Stromal cell of bone marrow (primary cell): ENCODE data around the gene IL15.
"Not testable (repeated sequence)": the region's sequence is repeated elsewhere in the genome, so short reads cannot be mapped to it uniquely, and the experiment has no call there.

Experiments used
- DNase-seq: peaks from one replicate; pipeline ENCODE4 v3.0.0-alpha.2; 2012; ENCODE audit warnings: low read depth

IL15 gene, protein sequence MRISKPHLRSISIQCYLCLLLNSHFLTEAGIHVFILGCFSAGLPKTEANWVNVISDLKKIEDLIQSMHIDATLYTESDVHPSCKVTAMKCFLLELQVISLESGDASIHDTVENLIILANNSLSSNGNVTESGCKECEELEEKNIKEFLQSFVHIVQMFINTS

DNA sequence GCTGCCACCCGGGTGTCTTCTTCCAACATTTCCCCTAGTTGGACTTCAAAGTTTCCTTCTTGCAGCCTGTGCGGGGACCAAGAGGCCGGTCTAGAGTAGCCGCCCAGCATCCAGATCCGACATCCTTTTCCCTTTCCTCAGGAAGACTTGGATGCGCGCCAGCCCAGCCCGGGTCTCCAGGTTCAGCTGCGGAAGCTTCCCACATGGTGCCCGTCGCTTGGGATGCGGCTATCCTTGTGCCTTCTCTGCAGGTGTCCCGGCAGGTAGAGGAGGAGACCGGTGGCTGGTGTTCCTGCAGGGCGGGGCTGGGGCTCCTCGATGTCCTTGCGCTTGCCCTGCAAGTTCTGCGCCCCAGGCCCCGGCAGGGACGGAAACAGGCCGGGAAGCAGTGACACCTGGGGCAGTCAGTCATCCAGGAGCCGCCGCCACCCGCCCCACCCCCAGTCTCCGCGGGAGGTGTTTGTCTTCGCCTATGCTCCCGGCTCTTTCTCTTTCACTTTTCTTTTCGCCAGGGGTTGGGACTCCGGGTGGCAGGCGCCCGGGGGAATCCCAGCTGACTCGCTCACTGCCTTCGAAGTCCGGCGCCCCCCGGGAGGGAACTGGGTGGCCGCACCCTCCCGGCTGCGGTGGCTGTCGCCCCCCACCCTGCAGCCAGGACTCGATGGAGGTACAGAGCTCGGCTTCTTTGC, at the start of gene IL15:
Gene IL15, plus strand, starts transcription at position 502 of the 689 bp plus-strand sequence. CDS start 82,882 bp downstream, outside the sequence.
- DNase-seq, result no peak

DNA sequence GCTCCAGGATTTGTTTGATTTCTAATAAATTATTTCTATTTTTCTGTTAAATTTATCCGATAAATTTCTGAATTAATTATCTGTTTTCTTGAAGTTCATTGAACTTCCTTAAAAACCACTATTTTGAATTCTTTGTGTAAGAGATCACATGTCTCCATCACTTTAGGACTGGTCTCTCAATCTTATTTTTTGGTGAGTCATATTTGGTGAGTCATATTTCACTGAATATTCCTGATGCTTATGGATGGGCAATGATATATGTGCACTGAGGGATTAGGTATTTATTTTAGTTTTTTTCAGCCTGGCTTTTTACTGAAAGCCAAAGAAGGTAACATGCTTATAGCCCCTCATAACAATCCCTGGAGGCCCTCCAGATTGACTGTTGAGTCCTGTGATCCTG, 48.5 kb upstream of the IL15 start:
- peak; percentile 9 for DNase-seq

DNA sequence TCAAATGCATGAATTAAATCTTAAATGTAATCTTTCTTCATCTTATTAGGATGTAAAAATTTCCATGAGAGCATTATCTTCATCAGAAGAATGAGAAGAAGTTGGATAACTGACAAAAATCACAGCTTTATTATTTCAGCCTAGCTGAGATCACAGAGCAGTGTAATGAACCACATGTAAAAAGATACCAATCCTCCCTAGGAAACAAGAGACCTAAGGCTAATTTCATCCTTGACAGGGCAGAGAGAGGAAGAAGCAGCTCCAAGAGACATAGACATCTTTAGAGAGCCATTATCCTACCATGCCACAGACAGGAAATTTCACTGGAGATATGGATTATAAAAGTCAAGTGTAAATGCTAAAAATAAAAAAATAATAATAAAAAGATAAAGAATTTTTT, 40.9 kb upstream of the IL15 start:
- DNase-seq, result no peak

DNA sequence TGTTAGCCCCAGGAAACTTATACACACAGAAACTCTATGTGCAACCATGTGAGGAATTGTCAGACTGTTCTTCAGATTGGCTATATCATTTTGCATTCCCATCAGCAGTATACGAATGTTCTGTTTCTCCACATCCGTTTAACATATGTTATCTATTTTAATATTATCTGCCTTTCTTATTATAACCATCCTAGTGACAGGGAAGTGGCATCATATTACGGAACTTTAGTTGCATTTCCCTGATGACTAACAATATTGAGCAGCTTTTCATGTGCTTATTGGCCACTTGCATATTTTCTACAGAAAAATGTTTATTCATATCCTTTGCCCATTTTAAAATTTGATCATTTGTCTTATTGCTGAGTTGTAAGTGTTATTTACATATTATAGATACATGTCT, 36.5 kb upstream of the IL15 start:
- DNase-seq, result no peak

DNA sequence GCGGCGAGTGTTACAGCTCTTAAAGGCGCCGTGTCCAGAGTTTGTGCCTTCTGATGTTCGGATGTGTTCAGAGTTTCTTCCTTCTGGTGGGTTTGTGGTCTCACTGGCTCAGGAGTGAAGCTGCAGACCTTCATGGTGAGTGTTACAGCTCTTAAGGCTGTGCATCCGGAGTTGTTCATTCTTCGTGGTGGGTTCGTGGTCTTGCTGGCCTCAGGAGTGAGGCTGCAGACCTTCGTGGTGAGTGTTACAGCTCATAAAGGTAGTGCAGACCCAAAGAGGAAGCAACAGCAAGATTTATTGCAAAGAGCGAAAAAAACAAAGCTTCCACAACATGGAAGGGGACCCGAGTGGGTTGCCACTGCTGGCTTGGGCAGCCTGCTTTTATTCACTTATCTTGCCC, 31.7 kb upstream of the IL15 start:
- not testable (repeated sequence) for DNase-seq

DNA sequence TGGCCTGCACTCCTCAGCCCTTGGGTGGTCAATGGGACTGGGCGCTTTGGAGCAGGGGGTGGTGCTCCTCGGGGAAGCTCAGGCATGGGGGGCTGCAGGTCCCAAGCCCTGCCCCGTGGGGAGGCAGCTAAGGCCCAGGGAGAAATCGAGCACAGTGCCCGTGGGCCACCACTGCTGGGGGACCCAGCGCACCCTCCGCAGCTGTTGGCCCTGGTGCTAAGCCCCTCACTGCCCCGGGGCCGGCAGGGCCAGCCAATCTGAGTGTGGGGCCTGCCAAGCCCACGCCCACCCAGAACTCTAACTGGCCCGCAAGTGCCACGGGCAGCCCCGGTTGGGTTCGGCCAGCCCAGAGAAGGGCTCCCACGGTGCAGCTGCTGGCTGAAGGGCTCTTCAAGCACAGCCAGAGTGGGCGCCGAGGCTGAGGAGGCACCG, 30.9 kb upstream of the IL15 start:
- DNase-seq, result no peak

DNA sequence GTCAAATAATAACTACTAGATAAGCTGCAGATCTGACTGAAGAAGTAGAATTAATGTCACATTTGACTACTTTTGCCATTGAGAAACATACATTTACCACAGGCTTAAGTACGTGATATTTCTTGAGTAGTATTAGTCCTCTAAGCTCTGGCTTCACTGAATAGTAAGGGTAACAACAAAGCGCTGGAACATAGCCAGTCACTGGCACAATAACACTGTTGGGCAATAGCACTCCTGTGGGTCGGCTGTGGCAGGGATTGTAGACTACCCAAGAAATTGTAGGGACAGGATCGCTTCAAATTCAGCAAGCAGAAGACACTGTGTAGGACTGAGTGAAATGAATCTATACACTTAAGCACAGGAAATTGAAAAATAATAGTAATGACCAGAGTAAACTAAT, 27.1 kb upstream of the IL15 start:
- DNase-seq, result no peak

DNA sequence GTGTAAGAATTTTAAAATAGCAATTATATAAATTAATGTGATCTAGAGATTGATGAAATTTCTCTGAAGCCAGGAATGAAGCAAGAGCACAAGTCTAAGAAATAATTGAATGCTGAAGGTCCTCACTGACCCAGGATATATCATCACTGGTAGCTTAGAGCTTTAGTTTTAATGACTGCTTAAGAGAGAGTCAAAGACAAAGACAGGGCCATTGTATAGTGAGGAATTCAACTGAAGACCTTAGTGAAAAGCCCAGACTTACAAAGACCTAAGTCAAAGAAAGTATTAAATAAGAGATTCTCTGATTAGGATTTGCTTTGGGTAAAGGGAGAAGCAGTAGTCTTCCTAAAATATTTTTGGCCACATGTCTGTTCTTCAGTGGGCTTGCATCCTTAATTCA, 26.0 kb upstream of the IL15 start:
- no peak for DNase-seq

DNA sequence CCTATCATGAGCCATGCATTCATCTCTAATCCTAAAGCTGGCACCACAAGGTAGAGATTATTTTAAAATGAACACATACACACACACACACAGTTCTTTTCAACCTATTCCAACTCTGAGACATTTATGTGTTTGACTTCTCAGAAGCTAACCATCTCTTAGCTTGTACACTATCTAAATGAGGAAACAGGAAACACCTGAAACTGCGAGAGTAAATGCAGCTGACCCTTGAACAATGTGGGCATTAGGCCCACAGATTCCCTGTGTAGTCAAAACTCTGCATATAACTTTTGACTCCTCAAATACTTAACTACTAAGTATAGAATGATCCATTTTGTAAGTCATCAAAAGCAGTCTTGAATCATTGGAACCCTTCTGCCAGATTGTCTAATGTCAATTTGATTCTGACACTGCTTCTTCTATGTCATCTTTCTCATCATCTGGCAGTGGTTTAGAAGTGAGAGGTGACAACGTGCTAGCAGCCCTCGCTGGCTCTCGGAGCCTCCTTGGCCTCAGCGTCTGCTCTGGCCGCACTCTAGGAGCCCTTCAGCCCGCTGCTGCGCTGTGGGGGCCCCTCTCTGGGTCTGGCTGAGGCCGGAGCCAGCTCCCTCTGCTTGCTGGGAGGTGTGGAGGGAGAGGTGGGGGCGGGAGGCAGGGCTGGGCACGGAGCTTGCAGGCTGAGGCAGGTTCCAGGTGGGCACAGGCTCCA, 21.4 kb upstream of the IL15 start:
- DNase-seq, result no peak

DNA sequence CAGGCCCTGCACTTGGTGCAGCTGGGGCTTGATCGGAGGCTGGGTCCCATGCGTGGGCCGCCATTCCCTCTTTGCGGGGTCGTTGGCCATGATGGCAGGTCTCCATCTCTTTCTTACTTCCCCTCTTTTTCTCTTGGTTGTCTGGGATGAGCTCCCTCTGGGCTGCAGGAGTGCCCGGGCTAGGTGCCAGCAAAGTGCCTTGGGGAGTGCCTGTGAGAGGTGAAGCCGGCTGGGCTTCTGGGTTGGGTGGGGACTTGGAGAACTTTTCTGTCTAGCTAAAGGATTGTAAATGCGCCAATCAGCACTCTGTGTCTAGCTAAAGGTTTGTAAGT, 20.8 kb upstream of the IL15 start:
- DNase-seq, result not testable (repeated sequence)

DNA sequence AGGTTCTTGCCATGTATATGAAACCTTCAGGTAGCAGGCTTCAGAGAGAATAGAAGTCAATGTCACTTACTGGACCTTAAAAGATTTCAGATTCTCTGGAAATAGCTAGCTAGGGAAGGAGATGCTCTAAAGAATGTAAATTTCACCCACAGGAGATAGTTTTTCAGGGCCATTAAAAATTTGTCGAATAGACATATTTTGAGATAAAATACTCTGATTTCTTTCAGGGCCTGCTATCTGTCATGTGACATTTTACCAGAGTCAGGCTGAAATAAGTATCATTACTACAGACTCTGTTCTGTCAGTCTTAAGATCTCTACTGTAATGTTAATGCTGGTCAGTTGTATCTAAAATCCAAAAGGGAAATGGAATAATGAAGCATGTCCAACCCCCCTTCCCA, 15.7 kb upstream of the IL15 start:
- no peak for DNase-seq

DNA sequence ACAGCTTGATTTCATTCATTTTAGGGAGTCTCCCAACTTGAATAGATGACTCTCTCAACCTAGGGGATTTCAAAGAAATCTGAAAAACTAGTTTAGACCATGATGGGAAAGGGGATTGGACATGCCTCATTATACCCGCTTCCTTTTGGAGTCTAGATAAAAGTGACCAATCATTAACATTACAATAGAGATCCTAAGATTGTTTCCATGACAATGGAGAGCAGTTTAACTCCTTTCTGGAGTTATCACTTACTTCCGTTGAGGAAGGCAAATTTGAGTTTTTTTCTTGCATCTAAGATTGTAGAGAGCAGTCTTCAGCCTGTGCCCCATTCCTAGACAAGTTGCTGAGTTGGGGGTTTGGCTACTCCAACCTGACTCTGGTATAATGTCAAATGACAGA, 11.4 kb upstream of the IL15 start:
- no peak for DNase-seq

DNA sequence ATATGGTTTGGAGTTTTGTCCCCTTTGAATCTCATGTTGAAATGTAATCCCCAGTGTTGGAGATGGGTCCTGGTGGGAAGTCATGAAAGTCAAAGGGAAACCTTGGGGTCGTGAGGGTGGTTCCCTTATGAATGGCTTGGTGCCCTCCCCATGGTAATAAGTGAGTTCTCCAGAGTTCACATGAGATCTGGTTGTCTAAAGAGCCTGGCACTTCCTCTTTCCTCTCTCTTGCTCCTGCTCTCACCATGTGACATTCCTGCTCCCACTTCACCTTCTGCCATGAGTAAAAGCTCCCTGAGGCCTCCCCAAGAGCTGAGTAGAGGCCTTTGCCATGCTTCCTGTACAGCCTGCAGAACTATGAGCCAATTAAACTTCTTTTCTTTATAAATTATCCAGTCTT, 5.5 kb upstream of the IL15 start:
- no peak for DNase-seq

DNA sequence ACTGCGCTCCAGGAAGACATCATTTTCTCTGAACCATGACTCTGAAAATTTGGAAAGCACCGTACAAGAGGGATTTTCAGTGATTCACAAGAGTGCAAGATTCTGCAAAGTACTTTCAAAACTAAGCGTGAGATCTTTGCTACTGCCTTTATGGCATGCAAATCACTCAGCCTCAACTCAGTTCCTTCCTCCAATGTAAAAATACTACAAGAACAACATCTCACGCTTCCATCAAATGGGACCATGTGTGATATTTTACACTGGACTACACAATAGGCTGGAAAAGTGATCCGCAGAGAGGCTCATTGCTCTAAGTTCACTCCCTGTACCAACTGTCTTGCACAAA, 674 bp upstream of the IL15 start:
- DNase-seq, result no peak

DNA sequence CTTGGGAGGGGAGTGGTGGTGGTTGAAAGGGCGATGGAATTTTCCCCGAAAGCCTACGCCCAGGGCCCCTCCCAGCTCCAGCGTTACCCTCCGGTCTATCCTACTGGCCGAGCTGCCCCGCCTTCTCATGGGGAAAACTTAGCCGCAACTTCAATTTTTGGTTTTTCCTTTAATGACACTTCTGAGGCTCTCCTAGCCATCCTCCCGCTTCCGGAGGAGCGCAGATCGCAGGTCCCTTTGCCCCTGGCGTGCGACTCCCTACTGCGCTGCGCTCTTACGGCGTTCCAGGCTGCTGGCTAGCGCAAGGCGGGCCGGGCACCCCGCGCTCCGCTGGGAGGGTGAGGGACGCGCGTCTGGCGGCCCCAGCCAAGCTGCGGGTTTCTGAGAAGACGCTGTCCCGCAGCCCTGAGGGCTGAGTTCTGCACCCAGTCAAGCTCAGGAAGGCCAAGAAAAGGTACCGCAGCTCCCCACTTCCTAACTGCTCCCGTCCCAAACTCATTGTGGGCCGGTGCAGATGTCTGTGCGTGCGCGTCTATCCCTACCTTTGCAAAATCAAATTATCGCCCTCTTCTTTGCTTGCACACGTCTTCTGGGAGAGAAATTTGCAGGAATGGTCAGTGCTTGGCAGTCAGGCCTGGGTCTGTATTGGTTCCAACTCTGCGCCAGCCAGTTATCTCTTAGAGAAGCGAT, 533 bp downstream of the IL15 start:
- no peak for DNase-seq

DNA sequence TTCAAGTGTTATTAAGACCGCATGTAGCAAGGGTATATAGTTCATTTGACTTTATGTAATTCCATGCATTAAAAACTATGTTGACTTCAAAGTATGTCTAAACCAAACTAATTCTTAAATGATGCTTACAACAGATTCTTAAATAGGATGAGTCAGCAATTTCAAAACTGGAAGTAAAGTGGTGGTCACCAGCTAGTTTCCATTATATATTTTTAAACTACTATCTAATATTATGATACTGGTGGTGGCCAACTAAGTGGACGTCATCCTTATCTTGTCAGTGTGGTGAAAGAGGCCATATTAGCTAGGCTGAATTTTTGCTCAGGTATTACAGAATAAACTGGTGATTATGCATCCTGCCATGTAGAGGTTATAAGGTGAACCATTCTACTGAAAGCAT, 1.2 kb downstream of the IL15 start:
- DNase-seq, result no peak

DNA sequence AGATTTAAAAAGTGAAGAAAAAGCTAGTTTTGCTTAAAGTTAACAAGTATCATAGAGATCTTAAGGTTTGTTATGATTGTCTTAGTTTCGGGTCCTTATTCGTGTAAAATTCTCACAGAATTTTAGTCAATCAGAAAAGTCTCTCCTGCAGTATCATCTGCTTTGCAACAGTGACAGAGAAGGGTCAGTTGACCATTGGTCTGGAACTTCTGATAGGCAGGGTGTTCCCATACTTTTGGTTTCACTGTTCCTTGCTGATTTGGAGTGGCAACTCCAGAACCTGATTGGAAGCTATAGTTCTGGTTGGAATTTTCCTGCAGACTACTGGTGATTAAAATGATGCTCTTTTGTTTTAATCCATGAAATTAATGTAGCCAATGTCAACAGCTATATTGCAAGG, 1.8 kb downstream of the IL15 start:
- no peak for DNase-seq

DNA sequence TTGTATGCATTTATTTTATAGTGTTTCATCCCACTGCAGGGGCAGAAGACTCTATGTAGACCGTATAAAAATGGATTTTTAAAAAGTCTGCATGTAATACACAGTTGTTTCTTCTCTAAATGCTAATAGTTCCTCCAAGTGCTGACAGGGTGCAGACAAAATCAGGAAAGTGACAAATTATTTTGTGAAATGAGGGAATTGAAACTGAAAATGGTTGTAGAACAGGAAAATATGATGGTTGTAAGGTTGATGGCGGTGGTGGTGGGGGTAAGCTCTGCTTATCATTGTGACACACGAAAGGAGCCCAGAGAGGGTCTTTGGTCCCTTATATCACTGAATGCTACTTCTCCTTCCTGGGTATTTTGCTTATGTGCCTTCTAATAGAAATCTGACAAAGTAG, 4.3 kb downstream of the IL15 start:
- no peak for DNase-seq

DNA sequence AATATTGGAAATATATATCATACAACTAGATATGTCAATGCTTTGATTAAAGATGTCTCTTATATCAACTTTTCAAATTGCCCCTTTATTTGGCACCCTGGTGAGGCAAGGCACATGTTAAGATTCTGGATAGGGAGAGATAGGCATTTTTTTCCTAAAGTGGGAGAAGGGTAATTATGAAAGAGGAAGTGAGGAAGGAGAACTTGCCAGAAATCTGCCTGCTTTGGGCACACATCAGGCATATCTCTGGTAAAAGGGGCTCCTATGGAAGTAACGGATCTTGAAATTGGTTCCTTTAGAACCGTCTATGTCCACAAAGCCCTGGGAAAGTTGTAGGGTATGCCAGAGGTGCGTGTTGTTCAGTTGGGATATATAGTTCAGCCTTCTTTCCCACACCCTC, 5.7 kb downstream of the IL15 start:
- DNase-seq, result no peak

DNA sequence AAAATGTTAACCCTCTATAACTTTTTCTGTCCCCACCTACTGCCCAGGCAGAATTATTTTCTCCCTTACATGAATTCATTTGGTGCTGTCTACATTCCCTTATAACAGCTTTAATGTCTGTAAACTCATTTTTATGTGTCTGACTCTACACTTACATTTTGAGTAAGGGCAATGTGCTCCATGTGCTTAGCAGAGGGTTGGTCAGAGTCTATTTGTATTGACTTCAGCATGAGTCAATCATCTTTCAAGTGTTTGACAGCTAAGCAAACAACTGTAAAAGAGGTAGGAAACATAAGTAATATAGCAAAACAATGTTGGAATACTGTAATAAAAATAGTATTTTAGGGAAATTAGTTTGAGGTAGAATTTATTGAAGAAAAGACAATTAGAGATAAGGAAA, 6.3 kb downstream of the IL15 start:
- no peak for DNase-seq

DNA sequence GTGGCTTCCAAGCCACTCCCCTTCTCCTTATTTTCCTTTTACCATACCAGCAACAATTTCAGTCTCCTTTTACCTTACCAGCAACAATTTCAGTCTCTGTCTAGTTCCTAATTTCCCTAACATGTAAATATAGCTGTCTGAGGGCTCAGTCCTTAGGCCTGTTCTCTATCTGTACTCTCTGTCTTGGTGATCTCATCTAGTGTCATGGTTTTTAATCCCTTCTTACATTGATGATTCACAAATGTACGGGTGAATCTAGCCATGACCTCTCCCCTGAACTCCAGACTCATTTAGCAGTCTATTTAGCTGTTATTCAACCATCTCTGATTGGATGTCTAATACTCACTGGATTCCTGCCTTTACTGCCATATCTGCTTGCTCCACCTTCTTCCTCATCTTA, 7.2 kb downstream of the IL15 start:
- DNase-seq, result peak; percentile 63

DNA sequence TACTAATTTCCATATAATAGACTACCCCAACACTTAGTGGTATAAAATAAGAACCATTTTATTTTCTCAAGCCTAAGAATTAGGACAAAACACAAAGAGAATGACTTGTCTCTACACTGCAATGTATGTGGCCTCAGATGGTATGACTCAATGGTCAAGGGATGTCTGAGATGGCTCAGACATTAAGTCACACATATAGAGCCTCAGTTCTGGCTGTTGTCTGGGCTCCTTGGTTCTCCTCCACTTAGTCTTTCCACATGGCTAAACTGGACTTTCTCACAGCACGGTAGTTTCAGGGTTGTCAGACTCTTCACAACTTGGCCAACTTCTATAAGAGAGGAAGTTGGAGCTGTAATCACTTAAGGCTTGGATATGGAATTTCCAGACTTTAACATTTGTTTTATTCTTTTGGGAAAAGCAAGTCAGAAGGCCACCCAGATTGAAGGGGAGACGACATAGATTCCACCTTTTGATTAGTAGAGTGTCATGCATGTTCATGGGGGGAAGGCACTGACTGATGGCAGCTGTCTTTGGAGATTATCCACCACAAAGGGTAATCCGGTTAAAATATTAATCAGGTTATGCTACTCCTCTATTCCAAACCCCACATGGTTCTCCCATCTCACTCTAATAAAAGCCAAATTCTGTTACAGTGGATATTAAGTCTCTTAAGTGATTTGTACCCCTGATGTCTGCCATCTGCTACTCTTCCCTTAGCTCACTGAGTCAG, 9.4 kb downstream of the IL15 start:
- DNase-seq, result peak; percentile 57

DNA sequence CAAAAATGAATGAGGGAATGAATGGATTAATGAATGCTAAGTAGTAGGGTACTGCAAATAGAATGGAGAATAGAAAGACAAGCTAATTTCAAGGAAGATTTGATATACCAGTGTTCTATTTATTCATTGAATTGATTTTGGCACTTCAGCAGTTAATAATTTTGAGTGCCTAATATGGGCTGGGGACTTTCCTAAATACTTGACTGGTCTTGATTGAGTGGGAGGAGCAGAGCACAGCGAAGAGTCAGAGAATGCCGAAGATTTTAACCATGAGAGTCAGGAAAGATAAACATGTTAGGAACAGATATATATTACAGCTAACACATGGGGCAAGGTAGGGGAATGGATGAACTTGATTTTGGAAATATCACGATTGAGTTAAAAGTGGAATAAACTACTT, 10.6 kb downstream of the IL15 start:
- DNase-seq, result no peak
